Lower lobe of right lung (tissue), 2 donors: ENCODE data around the gene OTOP3. TPM values are rescaled to one million over a fixed set of nuclear protein-coding genes. Genes with fewer than 3 reads are reported as not detected.
"Not testable (repeated sequence)": the region's sequence is repeated elsewhere in the genome, so short reads cannot be mapped to it uniquely, and the experiment has no call there.

Source experiments
- ATAC-seq, 2 donors: fragments of 200-7000 bp; cut with Tn5 transposase; one replicate each; pipeline ENCODE4 v1.9.1; 2020 to 2022; ENCODE audit warnings: mild to moderate bottlenecking in 2 of 2, moderate library complexity in 2 of 2
- DNase-seq: peaks from one replicate; pipeline ENCODE4 v3.0.0-alpha.2; 2020
- H3K27ac ChIP-seq: fragments of 200-600 bp; one replicate; pipeline ENCODE4 v1.8.0; 2022
- H3K27me3 ChIP-seq: fragments of 200-600 bp; one replicate; pipeline ENCODE4 v1.8.0; 2022; ENCODE audit warnings: low read depth
- H3K36me3 ChIP-seq: fragments of 200-600 bp; one replicate; pipeline ENCODE4 v1.8.0; 2022; ENCODE audit warnings: mild to moderate bottlenecking
- H3K4me1 ChIP-seq: fragments of 200-600 bp; one replicate; pipeline ENCODE4 v1.8.0; 2022
- H3K4me3 ChIP-seq: fragments of 200-600 bp; one replicate; pipeline ENCODE4 v1.8.0; 2022; ENCODE audit warnings: mild to moderate bottlenecking
- H3K9me3 ChIP-seq: fragments of 200-600 bp; one replicate; pipeline ENCODE4 v1.8.0; 2022
- intact Hi-C: fragments of 100-400 bp; cut with DNase I; formaldehyde crosslinking; loops from one replicate; pipeline ENCODE4 v1.11.0; 2022
- total RNA-seq: library from RNA; stranded (reverse); fragmentation: NEBNext Ultra II Directional; extraction: Animal tissue kit (Norgen Biotek cat#: 25700); gene quantifications from one replicate; pipeline ENCODE4 v1.2.1, GENCODE V29; 2021
- TF ChIP-seq, protein P1 (sequence below): fragments of 200-600 bp; IDR thresholded peaks from one replicate; pipeline ENCODE4 v1.8.0; 2022; ENCODE audit warnings: antibody characterized with exemption, mild to moderate bottlenecking
- donor health status: DM: no; HTN: yes; CAD: no; lungs with severe emphysema.

The OTOP3 gene
- total RNA-seq, 1 donor from 2014 or later: not detected

DNA sequence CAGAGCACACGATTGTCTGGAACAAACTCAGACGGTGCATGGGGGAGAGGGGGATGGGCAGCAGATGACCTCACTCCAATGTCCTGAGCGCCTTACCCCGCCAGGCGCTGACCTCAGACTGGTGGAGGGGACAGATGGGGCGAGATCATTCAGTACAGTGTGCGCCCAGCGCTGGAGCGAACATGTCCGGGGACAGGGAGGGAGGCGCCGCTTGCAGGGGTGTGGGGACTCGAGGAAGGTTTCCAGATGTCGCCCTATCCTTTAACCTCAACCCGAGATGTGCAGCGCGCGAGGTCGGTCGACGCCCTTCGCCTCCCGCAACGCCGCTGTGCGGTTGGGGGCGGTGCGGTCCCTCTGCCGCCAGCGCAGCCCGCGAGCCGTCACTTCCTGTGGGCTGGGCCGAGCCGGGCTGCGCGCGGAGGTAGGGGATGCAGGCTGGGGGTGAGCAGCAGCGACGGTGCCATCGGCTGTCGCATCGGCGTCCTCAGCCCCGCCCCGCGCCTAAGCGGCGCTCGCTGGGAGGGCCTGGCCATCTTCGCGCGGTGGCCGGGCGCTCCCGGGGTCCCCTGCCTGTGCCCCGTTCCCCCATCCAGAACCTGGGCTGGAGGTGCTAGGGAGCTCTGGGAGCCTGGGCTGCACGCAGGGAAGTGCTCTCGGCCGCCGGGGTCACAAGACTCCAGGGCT, 46.4 kb downstream of the OTOP3 start:
- TF ChIP-seq, protein P1, sequence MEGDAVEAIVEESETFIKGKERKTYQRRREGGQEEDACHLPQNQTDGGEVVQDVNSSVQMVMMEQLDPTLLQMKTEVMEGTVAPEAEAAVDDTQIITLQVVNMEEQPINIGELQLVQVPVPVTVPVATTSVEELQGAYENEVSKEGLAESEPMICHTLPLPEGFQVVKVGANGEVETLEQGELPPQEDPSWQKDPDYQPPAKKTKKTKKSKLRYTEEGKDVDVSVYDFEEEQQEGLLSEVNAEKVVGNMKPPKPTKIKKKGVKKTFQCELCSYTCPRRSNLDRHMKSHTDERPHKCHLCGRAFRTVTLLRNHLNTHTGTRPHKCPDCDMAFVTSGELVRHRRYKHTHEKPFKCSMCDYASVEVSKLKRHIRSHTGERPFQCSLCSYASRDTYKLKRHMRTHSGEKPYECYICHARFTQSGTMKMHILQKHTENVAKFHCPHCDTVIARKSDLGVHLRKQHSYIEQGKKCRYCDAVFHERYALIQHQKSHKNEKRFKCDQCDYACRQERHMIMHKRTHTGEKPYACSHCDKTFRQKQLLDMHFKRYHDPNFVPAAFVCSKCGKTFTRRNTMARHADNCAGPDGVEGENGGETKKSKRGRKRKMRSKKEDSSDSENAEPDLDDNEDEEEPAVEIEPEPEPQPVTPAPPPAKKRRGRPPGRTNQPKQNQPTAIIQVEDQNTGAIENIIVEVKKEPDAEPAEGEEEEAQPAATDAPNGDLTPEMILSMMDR: no peak
- peak; percentile 96 for ATAC-seq
- H3K27ac ChIP-seq: peak overlapping the region; percentile 88
- intact Hi-C loops: no loop called here
- H3K9me3 ChIP-seq: no peaks in the 10 kb centered on the region
- H3K36me3 ChIP-seq: no peaks in the 10 kb centered on the region
- DNase-seq: peak; percentile 82
- no peaks in the 10 kb centered on the region for H3K27me3 ChIP-seq
- peak overlapping the region; percentile 66 for H3K4me3 ChIP-seq
- peaks cover 17% of the 10 kb centered on the region for H3K4me1 ChIP-seq

DNA sequence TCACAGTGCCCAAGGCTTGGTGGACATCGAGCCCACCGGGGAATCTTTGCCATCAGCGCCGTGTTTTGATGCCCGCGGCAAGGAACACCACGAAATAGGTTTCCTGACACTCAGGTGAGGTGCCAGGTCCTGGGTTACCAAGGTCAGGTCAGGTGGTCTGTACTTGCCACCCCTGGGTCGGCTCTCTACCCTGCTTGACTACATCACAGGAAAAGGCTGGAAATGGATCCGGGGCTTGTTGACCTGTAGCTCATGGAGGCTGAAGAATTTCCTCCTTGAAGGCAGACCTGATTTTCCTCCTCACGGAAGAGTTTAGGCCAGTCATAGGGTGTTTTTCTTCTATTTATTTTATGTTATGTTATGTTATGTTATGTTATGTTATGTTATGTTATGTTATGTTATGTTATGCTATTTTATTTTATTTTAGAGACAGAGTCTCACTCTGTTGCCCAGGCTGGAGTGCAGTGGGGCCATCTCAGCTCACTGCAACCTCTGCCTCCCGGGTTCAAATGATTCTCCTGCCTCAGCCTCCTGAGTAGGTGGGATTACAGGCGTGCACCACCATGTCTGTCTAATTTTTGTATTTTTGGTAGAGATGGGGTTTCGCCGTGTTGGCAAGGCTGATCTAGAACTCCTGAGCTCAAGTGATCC, 47.1 kb downstream of the OTOP3 start:
- H3K9me3 ChIP-seq, intact Hi-C loops, H3K27me3 ChIP-seq, H3K36me3 ChIP-seq, DNase-seq: not testable (repeated sequence)
- Histone ChIP-seq H3K27ac (peak overlapping the region; percentile 88), H3K4me1 (peaks cover 17% of the 10 kb centered on the region), H3K4me3 (peak overlapping the region; percentile 66)
- peak; percentile 5 to 16 for ATAC-seq

GRCh38 chr17:74986206-74986576, 50.5 kb downstream of the OTOP3 start:
- H3K27ac ChIP-seq: no peak overlapping the region
- H3K4me3 ChIP-seq: no peak overlapping the region
- no peaks in the 10 kb centered on the region for H3K36me3 ChIP-seq
- H3K27me3 ChIP-seq: no peaks in the 10 kb centered on the region
- TF ChIP-seq, protein P1: no peak
- no peaks in the 10 kb centered on the region for H3K9me3 ChIP-seq
- intact Hi-C loops: no loop called here
- ATAC-seq (no peak), DNase-seq (no peak)
- peaks cover 38% of the 10 kb centered on the region for H3K4me1 ChIP-seq

- Histone ChIP-seq H3K9me3 (no peaks in the 10 kb centered on the region), H3K4me3 (peak within 1 kb of the TSS; percentile 72), H3K27me3 (no peaks in the 10 kb centered on the region), H3K36me3 (no peaks in the 10 kb centered on the region), H3K4me1 (peaks cover 32% of the 10 kb centered on the region), H3K27ac (peak within 1 kb of the TSS; percentile 88)
- TF ChIP-seq, protein P1: no peak
- ATAC-seq (peak; percentile 94), DNase-seq (peak; percentile 98)
- intact Hi-C loops: no loop called here
These were observed 51.8 kb downstream of the OTOP3 start, which contains the start of gene CDR2L for GRCh38 chr17:74987418-74987908. TSS of gene CDR2L (plus strand) at chr17:74987632. CDS start at chr17:74988044, 412 bp downstream.

DNA sequence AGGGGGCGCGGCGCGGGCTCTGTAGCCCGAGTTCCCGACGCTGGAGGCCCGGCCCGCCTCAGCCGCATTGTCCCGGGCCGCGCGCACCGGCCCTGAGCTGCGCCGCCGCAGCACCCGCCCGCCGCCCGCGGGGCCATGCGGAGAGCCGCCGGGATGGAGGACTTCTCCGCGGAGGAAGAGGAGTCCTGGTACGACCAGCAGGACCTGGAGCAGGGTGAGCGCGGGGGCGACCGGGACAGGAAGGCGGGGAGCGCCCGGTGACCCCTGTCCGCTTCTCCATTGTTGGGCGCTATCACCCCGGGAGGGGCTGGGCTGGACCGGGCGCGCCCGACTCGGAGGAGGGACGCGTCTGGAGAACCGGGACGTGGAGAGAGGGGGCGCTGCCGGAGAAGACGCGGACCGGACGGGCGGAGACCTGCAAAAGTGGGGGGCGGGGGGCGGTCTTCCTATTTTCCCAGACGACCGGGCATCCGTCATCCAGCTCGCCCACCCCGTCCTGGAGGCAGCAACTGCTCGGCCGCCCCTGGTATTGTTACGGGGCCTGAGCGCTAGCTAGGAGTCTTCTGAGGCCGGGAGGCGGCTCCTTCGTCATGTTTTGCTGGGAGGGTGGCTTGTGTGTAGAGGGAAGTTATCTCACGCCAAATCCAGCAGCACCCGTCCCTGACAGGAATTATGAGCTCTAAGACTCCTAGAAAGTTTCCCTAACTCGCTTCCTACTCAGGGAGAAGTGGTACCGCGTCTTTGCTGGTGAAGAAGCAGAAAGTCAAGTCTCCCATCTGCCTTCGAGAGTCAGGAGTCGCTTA, 52.4 kb downstream of the OTOP3 start:
- no peaks in the 10 kb centered on the region for H3K27me3 ChIP-seq
- peak overlapping the region; percentile 72 for H3K4me3 ChIP-seq
- no peaks in the 10 kb centered on the region for H3K9me3 ChIP-seq
- TF ChIP-seq, protein P1: peak; percentile 34
- intact Hi-C loops: no loop called here
- ATAC-seq (peak; percentile 72 to 73), DNase-seq (peak; percentile 84)
- peak overlapping the region; percentile 88 for H3K27ac ChIP-seq
- H3K4me1 ChIP-seq: peaks cover 32% of the 10 kb centered on the region
- no peaks in the 10 kb centered on the region for H3K36me3 ChIP-seq
